GM21825 (cell line): ENCODE results near the gene SMARCE1.

Experiments used
- ATAC-seq: cut with Tn5 transposase; IDR thresholded peaks from one replicate; pipeline ENCODE4 v1.9.1; 2021; ENCODE audit warnings: mild to moderate bottlenecking, moderate library complexity; ENCODE audit not compliant: unreplicated experiment

Gene SMARCE1

DNA sequence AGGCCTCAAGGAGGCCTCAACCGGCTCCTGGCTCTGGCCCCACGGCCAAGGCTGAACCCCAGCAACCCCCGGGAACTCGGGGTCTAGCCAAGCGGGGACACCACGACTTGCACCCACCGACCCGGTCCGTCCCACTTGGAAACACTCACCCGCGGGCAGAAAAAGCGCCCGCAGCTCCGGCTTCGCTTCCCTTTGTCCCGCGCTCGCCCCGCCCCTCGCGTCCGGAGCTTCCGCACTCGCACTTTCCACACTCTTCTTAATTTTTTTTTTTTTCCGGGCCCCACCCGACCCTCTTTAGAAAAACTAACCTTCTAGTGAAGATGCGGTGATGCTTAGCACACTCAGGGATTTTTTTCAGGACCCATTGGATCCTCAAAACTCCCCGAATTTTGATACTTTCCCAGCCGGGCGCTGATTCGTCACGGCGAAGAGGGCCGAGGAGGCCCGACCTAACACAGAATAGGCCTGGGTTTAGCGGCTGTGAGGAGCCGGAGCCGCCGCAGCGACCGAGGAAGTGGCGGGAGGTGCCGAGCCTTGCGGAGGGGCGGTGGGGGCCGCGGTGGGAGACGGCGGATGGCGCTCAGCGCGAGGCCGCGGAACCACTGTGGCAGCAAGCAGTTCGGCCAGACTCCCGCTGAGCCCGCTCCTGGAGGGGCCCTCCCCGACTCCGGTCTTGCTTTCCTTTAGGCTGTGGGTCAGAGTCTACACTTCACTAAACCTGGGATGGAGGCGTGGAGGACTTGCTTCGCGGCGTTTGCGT, at the start of gene SMARCE1:
TSS of gene SMARCE1 (minus strand) at position 195 of the 760 bp plus-strand sequence. CDS start 2,016 bp downstream, outside the sequence.
- ATAC-seq = peak; percentile 57

- no peak for ATAC-seq
Measured at GRCh38 chr17:40697297-40697696, 49.7 kb upstream of the SMARCE1 start.

- no peak for ATAC-seq
Measured at GRCh38 chr17:40696651-40697072, 49.0 kb upstream of the SMARCE1 start.

DNA sequence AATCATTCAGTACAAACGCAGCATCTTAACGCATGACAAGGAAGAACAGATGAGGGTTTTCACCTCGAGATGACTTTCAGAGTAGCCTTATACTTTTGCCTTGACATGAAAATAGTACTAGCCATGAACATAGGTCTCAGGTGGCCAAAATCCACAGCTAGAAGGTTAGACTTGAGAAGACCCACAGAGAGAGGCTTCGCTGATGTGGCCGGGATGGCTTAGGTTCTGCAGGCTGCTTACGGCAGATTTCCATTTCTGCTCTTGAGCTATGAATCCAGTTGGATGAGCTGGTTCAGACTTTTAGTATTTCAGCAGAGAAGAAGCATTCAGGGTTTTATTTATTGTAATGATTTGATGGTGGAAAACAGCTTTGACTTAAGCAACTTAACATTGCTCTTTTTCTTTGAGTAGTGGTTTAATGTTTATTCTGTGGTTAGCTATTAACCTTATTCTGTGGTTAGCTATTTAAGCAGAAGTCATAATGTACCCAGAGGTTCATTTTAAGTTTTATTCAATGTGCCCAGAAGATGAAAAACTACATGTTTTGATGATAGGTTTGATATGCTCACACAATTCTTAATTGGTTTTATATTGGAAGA, 48.4 kb upstream of the SMARCE1 start:
- ATAC-seq = no peak

DNA sequence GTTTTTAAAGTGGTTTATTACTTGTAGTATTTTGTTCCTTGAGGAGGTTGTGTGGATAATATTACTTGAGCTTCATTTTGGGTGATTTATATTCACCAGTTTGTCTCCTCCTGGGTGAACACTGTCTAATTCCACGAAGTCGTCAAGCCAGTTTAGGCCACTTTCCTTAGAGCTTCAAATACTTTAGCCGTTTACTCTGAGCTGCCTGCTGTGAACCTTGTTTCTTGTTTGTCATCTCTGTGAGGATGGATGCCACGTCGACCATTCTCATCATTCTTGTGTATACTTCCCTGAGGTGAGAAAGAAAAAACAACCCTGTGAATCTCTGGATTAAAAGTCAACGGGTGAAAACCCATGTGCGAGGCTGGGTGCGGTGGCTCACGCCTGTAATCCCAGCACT, 47.0 kb upstream of the SMARCE1 start:
- ATAC-seq = no peak

DNA sequence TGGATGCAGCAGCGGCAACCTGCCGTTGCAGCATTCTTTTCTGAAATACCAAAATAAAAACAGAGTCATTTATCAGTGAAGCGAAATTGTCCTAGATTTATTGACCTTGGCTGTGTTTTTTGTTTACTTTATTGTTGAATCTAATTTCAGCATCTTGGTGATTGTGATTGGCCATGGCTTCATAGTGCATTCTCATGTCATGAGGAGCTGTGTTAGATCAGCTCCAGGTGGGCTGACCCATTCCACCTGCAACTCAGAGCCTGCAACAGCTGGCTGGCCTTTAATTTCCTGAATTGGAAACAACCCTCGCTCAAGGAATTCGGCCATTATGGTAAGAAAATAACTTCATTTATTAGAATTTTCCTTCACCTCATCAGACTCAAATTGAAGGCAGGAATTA, 39.5 kb upstream of the SMARCE1 start:
- ATAC-seq = no peak

DNA sequence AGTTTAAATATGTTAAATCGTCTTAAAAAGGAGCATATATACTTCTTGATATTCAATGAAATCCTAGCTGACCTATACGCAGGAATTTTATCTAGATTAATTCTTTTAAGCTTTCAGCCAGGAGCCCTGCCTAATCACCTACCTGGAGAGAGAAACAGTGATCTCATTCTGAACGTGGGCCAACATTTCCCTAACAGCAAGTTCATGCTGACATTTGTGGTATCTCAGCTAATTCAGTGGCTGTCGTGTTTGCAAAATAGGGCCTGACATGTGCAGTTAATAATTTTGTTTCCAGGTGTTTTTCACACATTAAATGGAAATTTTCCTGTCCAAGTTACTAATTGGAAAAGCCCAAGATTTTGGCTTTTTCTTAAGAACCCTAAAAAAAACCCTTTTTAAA, 38.6 kb upstream of the SMARCE1 start:
- no peak for ATAC-seq

- ATAC-seq = no peak
Measured at GRCh38 chr17:40680998-40681397, 33.4 kb upstream of the SMARCE1 start.

DNA sequence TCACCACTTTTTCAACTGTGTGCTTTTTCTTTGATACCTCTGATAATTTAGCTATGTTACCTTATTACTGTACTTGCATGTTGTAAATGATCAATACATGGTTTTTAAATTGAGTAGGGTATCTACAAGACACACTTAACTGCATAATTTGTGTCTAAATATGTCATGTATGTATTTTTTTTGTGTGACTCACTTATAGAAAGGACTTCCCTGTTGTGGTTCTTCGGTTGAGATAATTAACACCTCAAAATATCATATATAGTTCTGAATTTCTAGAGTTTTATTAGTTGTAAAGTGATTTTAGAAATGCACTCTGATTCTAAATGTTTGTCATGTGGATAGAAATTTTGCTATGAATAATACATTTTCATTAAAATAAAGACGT, 31.9 kb upstream of the SMARCE1 start:
- ATAC-seq = no peak

- ATAC-seq = no peak
Measured at GRCh38 chr17:40678902-40679522, 31.4 kb upstream of the SMARCE1 start.

DNA sequence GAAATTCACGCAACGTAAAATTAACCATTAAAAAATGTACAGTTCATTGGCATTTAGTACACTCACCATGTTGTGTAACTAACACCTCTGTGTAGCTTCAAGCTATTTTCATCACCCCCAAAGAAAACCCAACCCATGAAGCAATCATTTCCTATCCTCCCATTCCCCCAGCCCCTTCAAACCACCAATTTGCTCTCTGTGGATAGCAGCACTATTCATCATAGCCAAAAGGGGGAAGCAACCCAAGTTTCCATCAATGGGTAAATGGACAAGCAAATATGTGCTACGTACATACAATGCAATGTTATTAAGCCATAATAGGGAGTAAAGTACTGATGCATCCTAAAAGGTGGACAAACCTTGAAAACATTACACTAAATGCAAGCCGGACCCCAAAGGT, 28.3 kb upstream of the SMARCE1 start:
- ATAC-seq = no peak

- no peak for ATAC-seq
Measured at GRCh38 chr17:40672654-40673053, 25.0 kb upstream of the SMARCE1 start.

GRCh38 chr17:40671282-40671681, 23.7 kb upstream of the SMARCE1 start:
- ATAC-seq = no peak

DNA sequence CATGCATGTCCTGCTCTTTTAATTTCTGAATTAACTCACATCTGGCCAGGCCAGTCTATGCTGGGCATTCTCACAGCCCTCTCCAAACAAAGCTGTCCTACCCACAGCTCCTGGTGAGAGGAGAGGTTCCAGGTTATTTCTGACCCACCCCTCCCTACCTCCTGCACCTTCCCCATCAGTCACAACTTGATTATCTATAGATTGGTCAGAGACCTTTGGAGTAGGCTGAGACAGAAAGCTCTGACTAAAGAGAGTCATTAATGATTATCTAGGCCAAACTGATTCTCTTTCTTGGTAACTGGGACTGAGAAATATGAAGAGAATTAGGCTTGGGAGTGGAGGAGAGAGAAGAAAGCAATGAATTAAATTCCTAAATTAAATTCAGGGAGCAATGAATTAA, 18.7 kb upstream of the SMARCE1 start:
- ATAC-seq = no peak

DNA sequence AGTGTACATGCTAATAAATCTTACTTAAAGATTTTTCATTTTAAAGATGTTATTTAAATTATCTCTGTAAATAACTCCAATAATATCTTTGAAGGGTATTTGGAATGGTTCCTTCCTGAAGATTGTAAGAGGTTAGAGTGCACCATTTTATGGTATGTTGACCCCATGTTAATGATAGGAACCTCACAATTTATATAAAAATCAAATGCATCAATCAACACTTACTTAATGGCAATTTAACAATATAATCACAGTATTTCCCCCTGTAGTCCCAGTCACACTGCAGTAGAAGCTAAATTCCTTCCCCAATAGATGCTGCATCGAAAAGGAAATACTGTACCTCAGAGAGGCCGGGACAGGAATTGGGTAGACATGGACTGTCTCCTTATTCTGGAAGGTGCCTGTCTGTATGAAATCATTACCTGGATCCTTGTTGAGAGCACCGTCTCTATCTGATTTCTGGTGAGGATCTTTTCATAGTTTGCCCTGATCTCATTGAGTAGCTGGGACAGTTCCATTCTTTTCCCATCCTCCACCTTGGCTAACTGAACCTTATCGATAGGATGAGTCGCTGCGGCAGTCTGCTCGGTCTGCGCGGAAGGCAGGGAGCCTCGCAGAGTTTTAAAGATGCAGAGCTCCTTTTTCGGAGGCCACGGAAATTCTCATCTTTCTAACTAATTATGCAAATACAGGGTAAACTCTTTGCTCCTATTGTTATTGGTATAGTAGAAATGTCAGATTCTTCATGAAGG, 17.1 kb upstream of the SMARCE1 start, which contains the start of gene KRT222:
TSS of gene KRT222 (minus strand) at position 596 of the 752 bp plus-strand sequence. CDS start at position 518, 78 bp downstream.
- ATAC-seq = no peak

DNA sequence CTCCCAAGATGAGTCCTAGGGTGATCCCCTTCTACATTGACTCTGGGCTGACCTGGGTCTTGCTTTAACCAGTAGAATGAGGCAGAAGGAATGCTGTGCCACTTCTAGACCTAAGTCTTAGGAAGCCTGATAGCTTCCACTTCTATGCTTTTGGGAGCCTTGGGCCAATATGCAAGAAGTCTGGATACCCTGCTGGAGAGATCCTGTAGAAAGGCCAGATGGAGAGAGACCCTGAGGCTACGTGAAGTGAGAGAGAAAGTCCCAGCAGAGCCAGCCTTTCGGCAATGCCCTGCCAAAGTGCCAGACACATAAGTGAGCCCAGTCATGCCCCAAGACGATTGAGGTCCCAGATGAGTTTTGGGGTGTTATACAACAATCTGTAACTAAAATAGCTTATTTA, 15.6 kb upstream of the SMARCE1 start:
- no peak for ATAC-seq

DNA sequence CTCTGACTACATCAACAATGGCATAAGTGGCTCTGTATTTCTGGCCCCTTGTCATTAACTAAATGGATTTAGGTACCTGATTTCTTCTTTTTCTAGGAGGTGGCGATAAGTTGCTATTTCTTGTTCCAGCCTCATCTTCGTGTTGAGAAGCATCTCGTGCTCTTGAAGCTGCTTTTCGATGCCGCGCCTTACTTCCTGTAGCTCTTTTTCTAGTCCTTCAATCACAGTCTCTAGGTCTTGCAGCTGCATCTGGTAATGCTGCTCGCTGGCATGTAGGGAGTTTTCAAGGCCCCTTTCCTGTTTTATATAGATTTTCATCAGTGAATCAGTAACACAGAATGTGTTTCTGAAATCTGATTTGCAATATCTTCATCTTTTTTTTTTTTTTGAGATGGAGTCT, 12.3 kb upstream of the SMARCE1 start:
- ATAC-seq = no peak

GRCh38 chr17:40658396-40658795, 10.8 kb upstream of the SMARCE1 start:
- no peak for ATAC-seq

DNA sequence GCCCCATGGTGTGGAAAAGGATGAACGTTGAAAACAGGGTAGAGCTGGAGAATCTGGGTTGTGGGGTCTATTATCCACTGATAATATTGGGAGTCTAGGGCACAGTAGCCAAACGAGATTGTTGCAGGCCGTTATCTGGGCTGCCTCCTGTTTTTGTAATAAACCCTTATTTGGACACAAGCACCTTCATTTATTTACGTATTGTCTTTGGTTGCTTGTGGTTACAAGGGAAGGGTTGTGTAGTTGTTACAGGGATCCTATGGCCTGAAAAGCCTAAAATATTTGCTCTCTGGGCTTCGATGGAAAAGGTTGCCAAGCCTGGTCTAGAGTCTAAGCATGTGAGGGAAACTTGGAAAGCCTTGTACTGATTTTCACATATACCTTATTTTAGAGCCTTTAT, 4.3 kb upstream of the SMARCE1 start:
- no peak for ATAC-seq

DNA sequence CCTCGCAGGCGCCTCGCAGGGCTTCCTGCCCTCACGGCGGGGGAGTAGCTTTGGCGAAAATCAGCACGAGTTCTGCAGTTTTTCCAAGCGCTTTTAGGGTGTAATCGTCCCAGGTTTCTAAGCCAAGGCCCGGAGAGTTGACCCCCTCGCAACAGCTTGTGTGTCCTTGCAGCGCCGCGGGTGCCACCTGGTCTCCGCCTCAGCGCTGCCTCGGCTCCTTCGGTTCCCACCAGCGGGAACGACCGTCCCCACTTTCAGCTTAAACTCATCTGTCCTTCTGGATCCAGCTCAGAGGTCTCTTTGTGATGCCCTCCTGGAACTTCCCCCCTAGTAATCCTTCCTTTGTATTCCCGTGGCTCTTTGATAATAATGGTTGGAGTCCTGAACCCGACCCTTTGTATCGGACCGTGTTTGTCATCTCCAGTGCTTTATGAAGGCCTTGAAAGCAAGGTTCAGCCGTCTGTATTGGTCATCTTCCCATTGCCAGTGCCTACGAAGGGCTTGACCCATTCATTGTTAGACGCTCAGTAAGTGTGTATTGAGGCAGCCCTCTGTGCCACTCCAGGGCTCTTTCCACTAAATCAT, 858 bp upstream of the SMARCE1 start:
- peak; percentile 19 for ATAC-seq
